ENCODE data around the gene METTL16.

DNA sequence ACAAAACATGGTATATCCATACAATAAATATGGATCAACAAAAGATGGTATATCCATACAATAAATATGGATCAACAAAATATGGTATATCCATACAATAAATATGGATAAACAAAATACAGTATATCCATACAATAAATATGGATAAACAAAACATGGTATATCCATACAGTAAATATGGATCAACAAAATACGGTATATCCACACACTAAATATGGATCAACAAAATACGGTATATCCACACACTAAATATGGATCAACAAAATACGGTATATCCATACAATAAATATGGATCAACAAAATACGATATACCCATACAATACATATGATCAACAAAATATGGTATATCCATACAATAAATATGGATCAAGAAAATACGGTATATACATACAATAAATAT, 8.1 kb downstream of the METTL16 start:
- TF ChIP-seq POU5F1 (IDR thresholded peaks at IDR 0.05; ENCODE audit: low read depth, low read length) (no peak), RNF2 (IDR thresholded peaks at IDR 0.05; ENCODE audit: borderline replicate concordance, low read depth, low read length, missing control alignments, poor library complexity, severe bottlenecking) (no peak), SP1 (IDR thresholded peaks at IDR 0.05; ENCODE audit: low read depth, low read length) (no peak), CTBP2 (IDR thresholded peaks at IDR 0.05; ENCODE audit: borderline replicate concordance, insufficient read depth, insufficient read length, low read length) (no peak), CBX5 (IDR thresholded peaks at IDR 0.05; ENCODE audit: low read depth, low read length) (no peak)
- TF ChIP-seq, protein P1, sequence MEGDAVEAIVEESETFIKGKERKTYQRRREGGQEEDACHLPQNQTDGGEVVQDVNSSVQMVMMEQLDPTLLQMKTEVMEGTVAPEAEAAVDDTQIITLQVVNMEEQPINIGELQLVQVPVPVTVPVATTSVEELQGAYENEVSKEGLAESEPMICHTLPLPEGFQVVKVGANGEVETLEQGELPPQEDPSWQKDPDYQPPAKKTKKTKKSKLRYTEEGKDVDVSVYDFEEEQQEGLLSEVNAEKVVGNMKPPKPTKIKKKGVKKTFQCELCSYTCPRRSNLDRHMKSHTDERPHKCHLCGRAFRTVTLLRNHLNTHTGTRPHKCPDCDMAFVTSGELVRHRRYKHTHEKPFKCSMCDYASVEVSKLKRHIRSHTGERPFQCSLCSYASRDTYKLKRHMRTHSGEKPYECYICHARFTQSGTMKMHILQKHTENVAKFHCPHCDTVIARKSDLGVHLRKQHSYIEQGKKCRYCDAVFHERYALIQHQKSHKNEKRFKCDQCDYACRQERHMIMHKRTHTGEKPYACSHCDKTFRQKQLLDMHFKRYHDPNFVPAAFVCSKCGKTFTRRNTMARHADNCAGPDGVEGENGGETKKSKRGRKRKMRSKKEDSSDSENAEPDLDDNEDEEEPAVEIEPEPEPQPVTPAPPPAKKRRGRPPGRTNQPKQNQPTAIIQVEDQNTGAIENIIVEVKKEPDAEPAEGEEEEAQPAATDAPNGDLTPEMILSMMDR (IDR thresholded peaks at IDR 0.05; ENCODE audit: control extremely low read depth in 1 of 3, insufficient read depth in 1 of 3, low read depth in 1 of 3, low read length in 3 of 3): no peak
- TF ChIP-seq, protein P2, sequence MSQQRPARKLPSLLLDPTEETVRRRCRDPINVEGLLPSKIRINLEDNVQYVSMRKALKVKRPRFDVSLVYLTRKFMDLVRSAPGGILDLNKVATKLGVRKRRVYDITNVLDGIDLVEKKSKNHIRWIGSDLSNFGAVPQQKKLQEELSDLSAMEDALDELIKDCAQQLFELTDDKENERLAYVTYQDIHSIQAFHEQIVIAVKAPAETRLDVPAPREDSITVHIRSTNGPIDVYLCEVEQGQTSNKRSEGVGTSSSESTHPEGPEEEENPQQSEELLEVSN (IDR thresholded peaks at IDR 0.05): no peak
